GM19328 (cell line): ENCODE measurements around the gene TMEM87B.

Experiments used
- ATAC-seq: cut with Tn5 transposase; IDR thresholded peaks from one replicate; pipeline ENCODE4 v1.9.1; 2021; ENCODE audit warnings: mild to moderate bottlenecking, moderate library complexity; ENCODE audit not compliant: unreplicated experiment

TMEM87B gene

GRCh38 chr2:112149194-112149593 is 94.1 kb downstream of the TMEM87B start:
- ATAC-seq, result no peak

GRCh38 chr2:112149866-112150435 is 94.9 kb downstream of the TMEM87B start:
- no peak for ATAC-seq

DNA sequence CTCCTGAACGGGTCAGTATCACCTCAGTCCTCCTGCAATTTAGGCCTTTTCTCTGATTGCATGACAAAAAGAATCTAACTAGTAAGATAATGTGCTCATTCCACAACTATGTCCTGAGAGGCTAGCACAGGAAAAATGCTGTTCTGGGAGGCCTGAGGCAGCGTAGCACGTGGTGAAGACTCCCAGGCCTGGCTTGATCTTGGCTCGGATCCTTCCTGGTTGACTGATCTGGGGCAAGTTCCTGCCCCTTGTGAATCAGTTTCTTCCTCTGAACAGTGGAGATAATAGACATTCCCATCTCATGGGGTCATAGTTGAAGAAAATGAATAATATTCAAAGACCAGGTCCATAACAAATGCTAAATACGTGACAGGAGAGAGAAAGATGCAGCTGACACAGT is 95.4 kb downstream of the TMEM87B start:
- no peak for ATAC-seq

DNA sequence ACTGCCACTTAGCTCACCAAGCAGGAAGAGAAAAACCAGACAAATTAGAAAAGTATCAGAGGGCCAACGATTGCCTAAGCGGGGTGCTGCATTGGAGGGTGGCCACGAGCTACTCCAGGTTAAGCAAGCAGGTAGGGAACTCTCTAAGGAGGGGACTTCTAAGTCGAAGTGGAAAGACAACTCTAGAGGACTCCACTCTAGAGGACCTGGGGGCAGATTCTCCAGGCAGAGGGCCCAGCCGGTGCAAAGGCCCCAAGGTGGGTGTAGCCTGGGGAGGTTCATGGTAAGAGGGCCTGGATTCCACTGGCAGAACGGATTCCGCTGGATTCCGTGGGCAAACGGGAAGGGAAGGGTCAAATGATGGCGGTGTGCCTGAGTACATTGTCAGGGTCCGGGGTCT is 95.8 kb downstream of the TMEM87B start:
- ATAC-seq, result no peak

DNA sequence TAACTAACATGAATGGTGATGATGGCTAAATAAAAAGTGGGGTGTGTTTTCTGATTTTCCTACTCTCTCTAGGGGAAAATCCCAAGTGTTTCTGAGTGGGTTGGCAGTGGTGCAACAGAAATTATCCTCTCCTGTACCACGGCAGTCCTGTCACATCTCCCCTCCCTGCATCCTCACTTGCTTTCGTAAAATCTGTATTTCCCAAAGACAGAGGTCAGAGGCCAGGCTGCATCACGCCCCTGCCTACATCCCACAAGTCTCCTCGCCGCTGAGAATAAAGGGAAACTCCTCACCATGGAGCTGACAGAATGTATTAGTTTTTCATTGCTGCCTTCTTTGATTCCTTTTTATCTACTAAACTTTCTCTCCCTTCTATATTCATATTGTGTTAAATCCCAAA is 96.2 kb downstream of the TMEM87B start:
- ATAC-seq, result no peak

GRCh38 chr2:112151701-112152440 is 96.8 kb downstream of the TMEM87B start:
- ATAC-seq, result no peak

GRCh38 chr2:112152476-112153178 is 97.6 kb downstream of the TMEM87B start:
- no peak for ATAC-seq

GRCh38 chr2:112153179-112153490 is 98.1 kb downstream of the TMEM87B start:
- no peak for ATAC-seq

- ATAC-seq, result no peak
Observed at GRCh38 chr2:112153501-112153900, 98.4 kb downstream of the TMEM87B start.

DNA sequence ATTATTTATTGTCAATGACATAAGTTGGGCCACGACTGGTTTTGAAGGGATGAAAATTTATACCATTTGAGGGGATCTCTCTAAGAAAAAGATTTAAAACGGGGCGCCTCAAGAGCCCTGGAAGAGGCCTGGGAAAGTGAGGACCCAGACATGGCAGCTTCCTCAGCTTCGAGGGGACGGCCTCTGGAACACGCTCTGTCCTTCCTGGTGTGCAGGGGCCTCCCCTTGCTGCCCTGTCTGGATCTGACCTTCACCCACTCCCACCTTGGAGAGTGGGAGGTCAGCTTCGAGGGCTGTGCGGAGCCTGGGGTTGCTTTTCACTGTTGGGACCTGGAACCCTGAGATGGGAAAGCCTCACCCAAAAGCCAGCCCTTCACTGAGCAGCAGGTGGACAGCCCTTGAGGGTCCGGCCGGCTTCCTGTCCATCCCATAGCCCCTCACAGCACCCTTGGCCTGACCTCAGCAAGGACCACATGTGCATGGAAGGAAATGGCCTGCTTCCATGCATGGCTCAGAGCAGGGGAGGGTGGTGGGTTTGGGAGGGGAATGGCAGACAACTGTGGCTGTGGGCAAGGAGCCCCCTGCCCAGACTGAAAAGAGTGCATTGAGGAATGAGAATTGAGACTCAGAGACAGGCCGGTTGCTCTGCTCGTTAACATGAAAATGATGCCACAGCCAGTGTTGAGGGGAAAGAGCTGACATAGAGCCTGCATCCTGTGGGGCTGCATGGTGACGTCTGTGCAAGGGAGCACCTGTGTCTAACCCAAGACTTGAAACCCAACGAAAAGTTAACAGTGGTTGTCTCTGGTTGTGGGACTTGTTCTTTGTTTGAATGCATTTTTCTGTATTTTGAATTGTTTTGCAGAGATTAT is 99.4 kb downstream of the TMEM87B start:
- ATAC-seq, result no peak

GRCh38 chr2:112155331-112156151 is 100.5 kb downstream of the TMEM87B start:
- no peak for ATAC-seq

GRCh38 chr2:112156152-112156986 is 101.3 kb downstream of the TMEM87B start:
- ATAC-seq, result no peak

- ATAC-seq, result no peak
Observed at GRCh38 chr2:112157472-112157871, 102.4 kb downstream of the TMEM87B start.

DNA sequence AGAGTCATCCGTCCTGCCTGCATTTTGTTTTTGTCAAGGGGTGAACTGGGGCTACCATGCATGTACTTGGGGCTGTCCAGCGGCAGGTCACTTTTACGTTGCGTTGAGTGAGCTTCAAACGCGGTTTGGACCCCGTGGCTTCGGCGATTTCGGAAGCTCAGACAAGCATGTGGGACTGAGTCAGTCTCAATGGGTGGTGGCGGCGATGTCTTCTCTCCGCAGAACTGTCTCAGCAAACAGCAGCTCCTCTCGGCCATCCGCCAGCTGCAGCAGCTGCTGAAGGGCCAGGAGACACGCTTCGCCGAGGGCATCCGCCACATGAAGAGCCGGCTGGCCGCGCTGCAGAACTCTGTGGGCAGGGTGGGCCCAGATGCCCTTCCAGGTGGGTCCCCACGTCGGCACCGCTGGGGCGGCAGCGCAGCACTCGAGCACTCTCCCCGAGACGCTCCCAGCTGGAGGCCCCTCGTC is 104.4 kb downstream of the TMEM87B start:
- ATAC-seq, result no peak

- ATAC-seq, result no peak
Observed at GRCh38 chr2:112160283-112161250, 105.5 kb downstream of the TMEM87B start.

GRCh38 chr2:112161431-112162145 is 106.5 kb downstream of the TMEM87B start:
- ATAC-seq, result no peak

GRCh38 chr2:112162341-112162740 is 107.3 kb downstream of the TMEM87B start:
- no peak for ATAC-seq

DNA sequence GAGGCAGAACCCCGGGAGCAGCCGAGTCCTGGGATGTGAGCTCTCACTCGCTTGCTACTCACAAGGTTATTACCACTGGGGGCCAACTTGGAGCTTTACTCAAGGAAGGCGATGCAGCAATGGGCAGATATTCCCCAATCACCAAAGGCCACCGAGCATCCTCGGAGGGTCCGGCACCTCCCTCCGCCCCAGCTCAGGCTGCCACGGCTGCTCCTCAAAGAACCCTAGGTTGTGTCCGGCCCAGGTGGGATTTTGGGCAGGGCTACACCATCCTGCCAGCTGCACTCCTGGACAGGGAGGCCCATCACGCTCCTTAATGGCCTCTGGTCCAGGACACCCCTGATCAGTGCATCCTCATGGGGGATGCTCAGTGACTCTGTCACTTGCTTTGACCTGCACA is 107.9 kb downstream of the TMEM87B start:
- no peak for ATAC-seq
